K562 (cell line): ENCODE data around the gene PLA2G2C. TPM values are rescaled to one million over a fixed set of nuclear protein-coding genes. Genes with fewer than 3 reads are reported as not detected.

ENCODE experiments used
- ARID2 ChIP-seq: fragments of 450-650 bp; IDR thresholded peaks from 2 replicates; pipeline ENCODE4 v1.6.1; 2017; ENCODE audit warnings: antibody characterized with exemption, mild to moderate bottlenecking
- CBX1 ChIP-seq: sonication (generic); IDR thresholded peaks from 2 replicates; pipeline ENCODE4 v1.6.1; 2016; ENCODE audit warnings: antibody characterized with exemption, low read depth, mild to moderate bottlenecking
- CEBPG ChIP-seq, 3 experiments: fragments of 200-800 bp in 1 of 3; sonication (Bioruptor generic) in 1 of 3; sonication (generic) in 1 of 3; formaldehyde crosslinking in 1 of 3; IDR thresholded peaks in 2 of 3; conservative IDR thresholded peaks in 1 of 3; 2 replicates each; pipeline versions ENCODE4 v1.6.1 to v1.8.0; 2016 to 2022; ENCODE audit warnings: missing compliant biosample characterization in 2 of 3, missing genetic modification characterization in 2 of 3, mild to moderate bottlenecking in 1 of 3, missing genetic modification reagents in 1 of 3
- MTA3 ChIP-seq: fragments of 450-650 bp; formaldehyde crosslinking; IDR thresholded peaks from 2 replicates; pipeline ENCODE4 v1.6.1; 2017; ENCODE audit warnings: mild to moderate bottlenecking, borderline replicate concordance
- POLR2H ChIP-seq: IDR thresholded peaks from 2 replicates; pipeline ENCODE4 v1.6.1; 2016; ENCODE audit warnings: missing genetic modification characterization, low read depth, mild to moderate bottlenecking, control low read depth, missing compliant biosample characterization, moderate library complexity
- RBM17 ChIP-seq: fragments of 200-400 bp; formaldehyde crosslinking; IDR thresholded peaks from 2 replicates; pipeline ENCODE4 v1.6.1; 2017; ENCODE audit warnings: low read depth, mild to moderate bottlenecking, low read length, borderline replicate concordance
- SRSF7 ChIP-seq: fragments of 200-400 bp; formaldehyde crosslinking; optimal IDR thresholded peaks from 2 replicates; pipeline ENCODE3; 2017; ENCODE audit warnings: mild to moderate bottlenecking, low read depth, low read length
- ZNF274 ChIP-seq: IDR thresholded peaks from 2 replicates; pipeline ENCODE4 v1.6.1; 2011; ENCODE audit warnings: low read depth, mild to moderate bottlenecking, low read length, moderate library complexity, borderline replicate concordance
- polyA plus RNA-seq, 8 experiments: library from polyadenylated mRNA; depleted of rRNA in 4 of 8; stranded (reverse) in 5 of 8; unstranded in 3 of 8; fragments of >200 nt; fragmentation: Nextera tagmentation in 2 of 8; fragmentation: Illumina TruSeq in 1 of 8; extraction: Ambion mirVana in 2 of 8; extraction: Trizol in 1 of 8; gene quantifications; 2 replicates each; pipeline versions ENCODE4 v1.2.1 to v1.2.3, GENCODE V29; 2011 to 2014; ENCODE audit warnings: inconsistent platforms in 1 of 8, missing spikeins in 1 of 8
- total RNA-seq, 7 experiments: library from RNA; depleted of rRNA in 6 of 7; stranded (reverse); fragments of >200 nt in 6 of 7; fragmentation: Illumina TruSeq in 2 of 7; extraction: Trizol in 2 of 7; gene quantifications; 2 replicates each; pipeline versions ENCODE4 v1.2.1 to v1.2.3, GENCODE V29; 2011 to 2021; ENCODE audit warnings: low replicate concordance in 1 of 7
- TF ChIP-seq, protein P1 (sequence below): fragments of 250-450 bp; sonication (Bioruptor Pico); IDR thresholded peaks from 2 replicates; pipeline ENCODE4 v1.5.0; 2020; ENCODE audit warnings: mild to moderate bottlenecking, borderline replicate concordance
- TF ChIP-seq, protein P2 (sequence below): sonication (generic); formaldehyde crosslinking; IDR thresholded peaks from 2 replicates; pipeline ENCODE4 v1.8.1; 2023; ENCODE audit warnings: mild to moderate bottlenecking, missing genetic modification reagents
- TF ChIP-seq, protein P3 (sequence below): fragments of 200-800 bp; sonication (Bioruptor generic); IDR thresholded peaks from 2 replicates; pipeline ENCODE4 v1.6.1; 2017; ENCODE audit warnings: missing genetic modification characterization, missing compliant biosample characterization

The PLA2G2C gene
- total and polyA plus RNA-seq, 9 of the 15 experiments (the other 6 are each of a cell fraction or from before 2014, with no cell fraction given), result 0.14 to 0.49 (median 0.21) TPM

DNA sequence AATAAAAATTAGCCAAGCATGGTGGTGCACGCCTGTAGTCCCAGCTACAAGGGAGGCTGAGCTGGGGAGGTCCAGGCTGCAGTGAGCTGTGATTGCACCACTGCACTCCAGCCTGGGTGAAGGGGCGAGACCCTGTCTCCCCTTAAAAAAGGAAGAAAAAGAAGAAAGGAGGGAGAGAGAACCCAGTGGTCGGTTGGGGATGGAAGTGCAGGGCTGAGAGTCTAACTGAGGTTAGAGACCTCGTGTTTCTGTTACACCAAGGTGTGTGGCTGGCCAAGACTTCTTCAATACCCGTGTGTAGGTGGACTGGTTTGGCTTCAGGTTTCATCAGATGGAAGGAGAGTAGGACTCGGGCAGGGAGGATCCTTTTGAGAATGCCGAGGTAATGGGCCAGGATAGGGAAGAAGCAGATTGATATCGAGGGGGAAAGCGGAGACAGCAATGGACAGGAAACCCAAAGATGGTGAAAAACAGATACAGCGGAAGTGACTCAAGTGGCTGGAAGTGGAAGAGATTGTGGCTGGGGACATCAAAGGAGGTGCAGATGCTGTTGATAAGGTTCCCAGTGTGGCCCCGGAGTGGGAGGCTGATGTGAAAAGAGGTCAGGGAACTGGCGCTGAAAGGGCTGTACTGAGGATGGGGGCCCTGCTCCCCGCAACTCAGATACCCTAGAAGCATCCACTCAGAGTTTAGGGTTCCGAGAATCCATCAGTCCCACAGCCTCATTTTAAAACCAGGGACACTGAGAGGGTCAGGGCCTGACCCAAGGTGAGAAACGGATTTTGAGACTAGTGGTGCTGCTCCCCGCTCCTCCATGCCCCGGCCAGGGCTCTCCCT is 1.1 kb downstream of the PLA2G2C start (continued):
- TF ChIP-seq, protein P1, sequence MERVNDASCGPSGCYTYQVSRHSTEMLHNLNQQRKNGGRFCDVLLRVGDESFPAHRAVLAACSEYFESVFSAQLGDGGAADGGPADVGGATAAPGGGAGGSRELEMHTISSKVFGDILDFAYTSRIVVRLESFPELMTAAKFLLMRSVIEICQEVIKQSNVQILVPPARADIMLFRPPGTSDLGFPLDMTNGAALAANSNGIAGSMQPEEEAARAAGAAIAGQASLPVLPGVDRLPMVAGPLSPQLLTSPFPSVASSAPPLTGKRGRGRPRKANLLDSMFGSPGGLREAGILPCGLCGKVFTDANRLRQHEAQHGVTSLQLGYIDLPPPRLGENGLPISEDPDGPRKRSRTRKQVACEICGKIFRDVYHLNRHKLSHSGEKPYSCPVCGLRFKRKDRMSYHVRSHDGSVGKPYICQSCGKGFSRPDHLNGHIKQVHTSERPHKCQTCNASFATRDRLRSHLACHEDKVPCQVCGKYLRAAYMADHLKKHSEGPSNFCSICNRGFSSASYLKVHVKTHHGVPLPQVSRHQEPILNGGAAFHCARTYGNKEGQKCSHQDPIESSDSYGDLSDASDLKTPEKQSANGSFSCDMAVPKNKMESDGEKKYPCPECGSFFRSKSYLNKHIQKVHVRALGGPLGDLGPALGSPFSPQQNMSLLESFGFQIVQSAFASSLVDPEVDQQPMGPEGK (CRISPR knock-in tag), result 0 out of 2 replicates have a peak, but pooled peaks have one; percentile 43
- TF ChIP-seq POLR2H (peak; percentile 92), ARID2 (no peak), RBM17 (no peak), SRSF7 (no peak), CEBPG (CRISPR knock-in tag; IDR thresholded peaks at IDR 0.05) (peak; percentile 58; the same call in 1 of the 2 replicates), CEBPG (tag; conservative IDR thresholded peaks at IDR 0.05 in 1 of 2, IDR thresholded peaks at IDR 0.05 in 1 of 2) (peak; percentile 42 to 66; a peak in 3 of 4 replicates), MTA3 (peak; percentile 84), ZNF274 (no peak), CBX1 (0 out of 2 replicates have a peak, but pooled peaks have one; percentile 21)
- TF ChIP-seq, protein P2, sequence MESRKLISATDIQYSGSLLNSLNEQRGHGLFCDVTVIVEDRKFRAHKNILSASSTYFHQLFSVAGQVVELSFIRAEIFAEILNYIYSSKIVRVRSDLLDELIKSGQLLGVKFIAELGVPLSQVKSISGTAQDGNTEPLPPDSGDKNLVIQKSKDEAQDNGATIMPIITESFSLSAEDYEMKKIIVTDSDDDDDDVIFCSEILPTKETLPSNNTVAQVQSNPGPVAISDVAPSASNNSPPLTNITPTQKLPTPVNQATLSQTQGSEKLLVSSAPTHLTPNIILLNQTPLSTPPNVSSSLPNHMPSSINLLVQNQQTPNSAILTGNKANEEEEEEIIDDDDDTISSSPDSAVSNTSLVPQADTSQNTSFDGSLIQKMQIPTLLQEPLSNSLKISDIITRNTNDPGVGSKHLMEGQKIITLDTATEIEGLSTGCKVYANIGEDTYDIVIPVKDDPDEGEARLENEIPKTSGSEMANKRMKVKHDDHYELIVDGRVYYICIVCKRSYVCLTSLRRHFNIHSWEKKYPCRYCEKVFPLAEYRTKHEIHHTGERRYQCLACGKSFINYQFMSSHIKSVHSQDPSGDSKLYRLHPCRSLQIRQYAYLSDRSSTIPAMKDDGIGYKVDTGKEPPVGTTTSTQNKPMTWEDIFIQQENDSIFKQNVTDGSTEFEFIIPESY (CRISPR knock-in tag), result 0 out of 2 replicates have a peak, but pooled peaks have one; percentile 8
- TF ChIP-seq, protein P3, sequence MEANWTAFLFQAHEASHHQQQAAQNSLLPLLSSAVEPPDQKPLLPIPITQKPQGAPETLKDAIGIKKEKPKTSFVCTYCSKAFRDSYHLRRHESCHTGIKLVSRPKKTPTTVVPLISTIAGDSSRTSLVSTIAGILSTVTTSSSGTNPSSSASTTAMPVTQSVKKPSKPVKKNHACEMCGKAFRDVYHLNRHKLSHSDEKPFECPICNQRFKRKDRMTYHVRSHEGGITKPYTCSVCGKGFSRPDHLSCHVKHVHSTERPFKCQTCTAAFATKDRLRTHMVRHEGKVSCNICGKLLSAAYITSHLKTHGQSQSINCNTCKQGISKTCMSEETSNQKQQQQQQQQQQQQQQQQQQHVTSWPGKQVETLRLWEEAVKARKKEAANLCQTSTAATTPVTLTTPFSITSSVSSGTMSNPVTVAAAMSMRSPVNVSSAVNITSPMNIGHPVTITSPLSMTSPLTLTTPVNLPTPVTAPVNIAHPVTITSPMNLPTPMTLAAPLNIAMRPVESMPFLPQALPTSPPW (CRISPR knock-in tag), result 0 out of 2 replicates have a peak, but pooled peaks have one; percentile 22
